ENCODE results near the gene ENOX2.
"Not testable (repeated sequence)": the region's sequence is repeated elsewhere in the genome, so short reads cannot be mapped to it uniquely, and the experiment has no call there.

Gene ENOX2

DNA sequence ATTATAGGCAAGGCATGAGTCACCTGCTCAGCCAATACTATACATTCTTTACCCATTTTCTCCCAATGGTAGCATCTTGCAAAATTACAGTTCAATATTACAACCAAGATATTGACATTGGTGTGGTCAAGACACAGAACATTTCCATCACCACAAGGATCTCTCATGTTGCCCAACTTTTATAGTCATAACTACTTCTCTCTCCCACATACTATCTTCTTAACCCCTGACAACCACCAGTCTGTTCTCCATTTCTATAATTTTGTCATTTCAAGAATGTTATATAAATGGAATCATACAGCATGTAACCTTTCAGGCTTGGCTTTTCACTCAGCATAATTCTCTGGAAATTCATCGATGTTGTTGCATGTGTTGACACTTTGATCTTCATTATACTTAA, 144.9 kb downstream of the ENOX2 start:
- no peak for DNase-seq (ENCODE audit: low read depth in 2 of 2)

DNA sequence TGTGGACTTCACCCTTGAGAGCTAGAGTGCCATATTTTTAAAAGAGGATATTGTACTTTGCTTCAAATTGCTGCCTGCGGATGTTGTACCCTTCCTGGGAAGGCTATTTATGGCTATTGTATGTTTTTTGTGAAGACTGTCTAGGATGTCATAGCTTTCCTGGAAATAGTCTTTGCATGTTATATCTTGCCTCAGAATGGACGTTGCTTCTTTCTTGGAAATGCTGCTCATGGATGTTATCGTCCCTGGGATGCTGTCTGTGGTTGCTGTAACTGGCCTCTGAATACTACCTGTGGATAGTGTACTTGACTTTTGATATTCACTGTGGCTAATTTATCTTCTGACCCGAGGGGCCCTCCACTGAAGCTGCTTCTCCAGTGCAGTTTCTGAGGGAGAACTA, 146.8 kb downstream of the ENOX2 start:
- no peak for DNase-seq (ENCODE audit: low read depth in 2 of 2)

DNA sequence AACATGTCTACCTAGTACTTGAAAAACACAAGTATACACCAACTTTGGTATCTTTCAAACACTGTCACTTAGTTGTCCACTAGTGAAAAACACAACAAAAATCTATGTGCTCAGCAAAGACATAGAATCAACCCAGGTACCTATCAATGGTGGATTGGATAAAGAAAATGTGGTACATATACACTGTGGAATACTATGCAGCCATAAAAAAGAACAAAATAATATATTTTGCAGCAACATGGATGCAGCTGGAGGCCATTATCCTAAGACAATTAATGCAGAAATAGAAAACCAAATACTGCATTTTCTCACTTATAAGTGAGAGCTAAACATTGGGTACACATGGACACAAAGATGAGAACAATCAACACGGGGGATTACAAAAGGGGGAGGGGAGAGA, 148.7 kb downstream of the ENOX2 start:
- no peak for DNase-seq (ENCODE audit: low read depth in 2 of 2)

DNA sequence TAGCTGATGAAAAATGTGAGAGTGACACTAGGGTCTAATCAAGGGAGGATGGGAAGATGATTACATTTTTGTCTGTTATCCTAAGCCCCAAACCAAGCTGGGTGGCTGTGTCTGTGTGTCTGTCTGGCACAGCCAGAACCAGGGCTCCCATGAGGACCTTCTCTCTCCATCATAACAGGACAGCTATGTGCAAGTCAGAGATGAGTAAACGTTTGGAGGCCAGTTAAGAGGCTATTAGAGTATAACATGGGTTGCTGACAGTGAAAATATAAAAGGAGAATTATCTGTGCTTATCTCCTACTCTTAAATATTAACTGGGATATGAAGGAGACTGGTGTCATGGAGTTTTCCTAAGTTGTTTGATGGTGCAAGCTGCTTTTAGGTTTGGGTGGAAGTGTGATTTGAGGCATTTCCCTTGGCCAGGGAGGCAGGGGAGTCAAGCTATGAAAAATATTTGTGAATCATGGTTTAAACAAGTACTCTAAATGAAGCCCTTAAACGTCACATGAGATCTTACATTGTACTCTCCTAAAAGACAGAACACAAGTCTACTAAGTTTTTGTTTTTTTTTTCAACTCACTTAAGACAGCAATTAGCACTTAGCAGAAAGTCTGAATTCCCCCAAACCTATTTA, 156.2 kb downstream of the ENOX2 start:
- no peak for DNase-seq (ENCODE audit: low read depth in 2 of 2)

DNA sequence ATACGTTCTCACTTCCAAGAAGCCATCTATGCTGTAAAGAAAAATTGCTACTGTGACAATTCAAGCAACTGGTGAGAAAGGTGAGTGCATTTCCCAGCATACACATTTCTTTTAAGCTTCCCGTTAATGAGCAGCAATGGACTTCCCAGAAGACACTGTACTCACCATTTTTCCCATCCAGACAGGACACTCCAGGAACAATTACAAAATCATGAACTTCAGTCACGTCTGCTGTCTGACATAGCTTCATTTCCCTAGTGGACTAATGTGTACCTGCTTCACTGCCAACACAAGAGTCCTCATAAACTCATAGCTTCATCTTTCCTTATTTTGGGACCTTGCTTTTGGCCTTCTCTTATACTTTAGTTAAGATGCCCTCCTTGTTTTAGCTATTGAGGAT, 156.9 kb downstream of the ENOX2 start:
- no peak for DNase-seq (ENCODE audit: low read depth in 2 of 2)

DNA sequence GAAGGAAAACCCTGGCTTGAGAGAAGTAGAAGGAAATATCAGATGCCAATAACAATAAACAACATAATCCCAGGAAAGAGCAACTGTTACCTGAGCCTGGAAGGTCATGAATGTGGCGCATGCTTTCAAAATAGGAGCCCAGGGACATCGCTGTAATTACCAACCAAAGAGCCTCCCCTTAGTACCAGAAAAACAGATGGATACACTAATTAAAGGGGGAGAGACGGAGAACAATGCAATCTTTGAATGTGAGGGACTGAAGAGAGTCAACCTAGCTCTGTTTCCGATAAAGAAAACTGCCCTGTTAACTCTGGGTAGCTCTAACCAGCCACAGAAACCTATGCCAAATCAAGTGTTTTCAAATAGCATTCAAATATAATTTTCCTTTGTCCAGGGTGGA, 161.4 kb downstream of the ENOX2 start:
- DNase-seq (ENCODE audit: low read depth in 2 of 2) = no peak

DNA sequence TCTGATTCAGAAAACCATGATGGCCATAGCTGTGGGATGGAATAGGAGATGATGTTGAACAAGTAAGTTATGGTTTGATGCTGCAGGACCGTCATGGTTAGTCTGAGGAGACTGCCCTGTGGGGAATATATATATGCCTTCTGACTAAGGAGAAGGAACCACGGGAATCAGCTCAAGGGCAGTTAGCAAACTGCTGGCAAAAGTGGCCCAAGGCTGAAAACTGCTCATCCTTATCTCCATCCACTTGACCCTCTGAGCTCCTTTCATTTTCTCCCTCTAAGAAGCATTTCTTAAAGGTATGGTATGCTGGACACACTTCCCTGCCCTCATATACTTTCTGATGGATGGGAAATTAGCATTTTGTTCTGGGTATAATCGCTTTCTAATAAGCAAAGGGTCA, 161.9 kb downstream of the ENOX2 start:
- no peak for DNase-seq (ENCODE audit: low read depth in 2 of 2)

DNA sequence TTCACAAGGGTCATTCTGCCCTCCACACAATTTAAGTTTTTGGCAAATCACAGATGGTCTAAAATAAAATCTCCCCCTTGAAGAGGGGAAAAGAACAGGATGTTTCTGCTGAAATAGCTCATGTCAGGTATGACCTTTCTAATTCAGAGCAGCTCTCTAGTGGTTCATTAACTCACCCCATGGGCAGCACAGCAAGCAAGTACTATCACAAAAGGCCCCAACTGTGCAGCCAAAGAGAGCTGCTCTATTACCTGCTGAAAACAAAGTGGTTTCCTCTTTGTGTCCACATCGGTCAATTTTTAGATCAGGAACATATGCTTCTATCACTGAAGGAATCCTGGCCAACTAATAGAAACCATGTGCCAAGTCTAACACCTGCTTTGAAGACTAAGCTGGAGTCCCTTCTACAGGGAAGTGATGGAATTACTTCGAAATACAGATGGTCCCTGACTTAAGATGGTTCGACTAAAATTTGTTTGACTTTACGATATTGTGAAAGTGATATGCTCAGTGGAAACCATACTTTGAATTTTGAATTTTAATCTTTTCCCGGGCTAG, 164.3 kb downstream of the ENOX2 start:
- no peak for DNase-seq (ENCODE audit: low read depth in 2 of 2)

DNA sequence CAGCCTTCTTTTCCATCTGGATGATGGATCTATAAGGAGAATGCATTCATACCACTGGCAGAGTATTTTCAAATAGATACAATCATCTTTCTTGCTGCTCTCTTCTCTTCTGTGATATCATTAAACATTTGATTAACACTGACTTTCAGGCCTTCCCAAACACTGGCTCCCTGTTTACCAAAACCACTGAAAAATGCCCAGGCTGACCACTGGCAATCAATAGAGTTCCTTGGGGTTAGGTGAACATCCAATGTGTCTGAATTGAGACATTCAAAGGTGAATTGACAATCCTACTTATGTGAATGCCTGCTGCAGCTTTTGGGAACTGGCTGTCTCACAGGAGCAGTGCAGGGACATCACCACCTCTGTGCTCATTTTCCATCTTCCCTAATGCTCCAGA, 168.3 kb downstream of the ENOX2 start:
- DNase-seq (ENCODE audit: low read depth in 2 of 2) = no peak

DNA sequence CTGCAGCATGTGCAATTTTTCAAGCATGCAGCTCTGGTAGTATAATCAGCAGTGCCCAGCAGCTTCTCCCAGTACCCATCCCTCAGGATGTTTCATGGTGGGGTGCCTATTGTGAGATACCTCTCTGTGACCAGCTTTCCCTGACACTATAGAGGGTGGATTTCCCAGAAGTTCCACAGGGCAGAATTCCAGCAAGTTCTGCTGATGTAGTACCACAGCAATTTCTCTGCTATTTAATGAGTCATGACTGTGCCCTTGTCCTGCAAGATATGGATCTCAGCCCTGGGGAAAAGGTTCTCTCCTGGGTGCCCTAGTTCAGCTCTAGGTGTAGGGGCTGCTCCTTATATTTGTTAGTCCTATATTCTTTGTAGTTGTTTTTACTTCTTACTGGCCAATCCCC, 174.8 kb downstream of the ENOX2 start:
- DNase-seq (ENCODE audit: low read depth in 2 of 2) = no peak

DNA sequence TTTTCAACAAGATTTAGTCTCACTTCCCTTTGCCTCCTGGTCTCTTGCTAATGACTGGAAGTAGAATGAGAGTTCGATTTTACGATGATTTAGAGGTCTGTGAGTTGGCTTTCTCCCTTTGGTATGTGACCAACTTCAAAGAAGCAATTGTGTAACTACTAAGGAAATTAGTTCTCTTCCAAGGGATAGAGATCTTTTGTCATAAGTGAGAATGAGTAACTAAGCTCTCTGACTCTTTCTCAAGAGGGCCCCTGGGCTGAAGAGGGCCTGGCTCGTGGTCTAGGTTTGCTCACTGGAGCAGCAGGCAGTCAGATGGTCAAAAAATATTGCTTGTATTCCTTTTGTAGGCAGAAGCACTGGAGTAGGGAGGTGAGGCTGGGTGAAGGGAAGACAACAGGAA, 176.3 kb downstream of the ENOX2 start:
- DNase-seq (ENCODE audit: low read depth in 2 of 2) = peak in 1 of 2 experiments; percentile 34

DNA sequence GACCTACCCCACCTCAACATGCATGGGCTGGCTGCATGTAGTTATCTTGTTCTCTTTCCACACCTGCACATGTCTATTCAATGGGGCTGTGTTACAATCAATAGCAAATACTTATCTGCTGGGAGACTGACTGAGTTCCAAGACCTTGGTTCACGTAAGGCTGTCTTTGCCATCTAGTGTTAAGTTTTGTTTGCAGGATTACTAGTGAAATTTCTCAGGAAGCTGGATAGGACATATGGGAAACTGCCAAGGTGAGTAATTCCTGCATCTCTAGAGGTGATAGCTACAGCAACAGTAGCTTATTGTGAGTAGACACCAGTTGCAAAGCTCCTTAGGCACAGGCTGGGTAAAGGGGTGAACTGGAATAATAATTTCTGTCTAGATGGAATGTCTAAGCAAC, 177.5 kb downstream of the ENOX2 start:
- DNase-seq (ENCODE audit: low read depth in 2 of 2) = no peak

DNA sequence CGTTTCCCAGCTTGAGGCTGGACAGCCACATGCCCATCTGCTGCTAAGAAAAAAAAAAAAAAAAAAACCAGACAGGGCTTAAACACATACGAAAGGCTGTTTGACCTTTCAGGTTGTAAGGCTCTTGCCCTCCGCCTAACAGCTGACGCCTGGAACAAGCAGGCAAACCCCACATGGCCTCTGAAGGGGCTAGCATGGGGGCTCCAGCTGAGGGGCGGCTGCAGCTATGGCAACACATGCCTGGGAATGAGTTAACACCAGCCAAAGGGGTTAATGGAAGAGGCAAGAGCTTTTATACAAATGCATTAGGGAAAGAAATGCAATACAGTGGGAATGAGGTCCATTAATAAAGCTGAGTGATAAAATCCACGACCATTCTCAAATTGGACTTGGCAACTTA, 183.6 kb downstream of the ENOX2 start:
- no peak for DNase-seq (ENCODE audit: low read depth in 2 of 2)

DNA sequence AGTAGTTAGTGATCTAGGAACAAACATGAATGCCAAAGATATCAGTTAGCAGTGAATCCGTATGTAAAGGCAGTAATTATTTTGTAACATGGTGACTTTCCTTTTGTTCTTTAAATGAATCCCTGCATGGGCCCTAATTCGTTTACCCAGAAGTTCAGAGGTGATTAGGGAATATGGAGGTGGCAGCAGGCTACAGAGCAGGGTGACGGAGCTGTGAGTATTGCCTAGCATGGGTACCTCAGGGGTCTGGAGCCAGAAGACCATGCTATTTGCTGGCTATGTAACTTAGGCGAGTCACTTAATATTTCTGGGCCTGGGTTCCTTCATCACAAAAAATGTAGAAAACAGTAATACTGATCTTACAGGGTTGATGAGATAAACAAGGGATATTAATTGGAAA, 184.9 kb downstream of the ENOX2 start:
- no peak for DNase-seq (ENCODE audit: low read depth in 2 of 2)

DNA sequence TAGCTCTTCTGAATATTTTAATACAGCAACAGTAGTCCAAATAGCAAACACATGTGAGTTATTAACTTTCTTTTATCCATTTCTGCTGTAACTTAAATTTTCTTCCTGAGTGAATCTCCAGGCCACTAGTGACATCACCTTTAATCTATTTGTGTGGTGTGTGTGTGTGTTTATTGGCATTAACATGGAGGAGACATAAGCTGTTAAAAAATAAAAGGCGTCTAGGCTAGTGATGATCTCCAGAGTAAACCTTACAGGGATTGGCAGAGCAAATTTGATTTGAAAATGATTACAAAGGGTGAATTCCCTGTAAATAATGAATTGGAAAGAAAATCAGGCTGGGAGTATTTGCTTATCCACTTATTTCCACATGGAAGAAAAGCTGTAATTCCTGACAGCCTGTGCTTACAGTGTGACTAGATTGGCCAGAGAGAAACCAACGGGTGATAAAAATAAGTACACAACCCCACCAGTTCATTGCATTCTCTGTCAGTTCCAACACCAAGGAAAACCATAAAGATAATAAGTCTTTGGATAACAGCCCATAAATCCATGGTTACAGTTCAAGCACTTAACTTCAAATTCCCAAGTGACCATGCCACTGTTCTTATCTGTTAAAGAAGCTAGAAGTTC, 186.1 kb downstream of the ENOX2 start:
- DNase-seq (ENCODE audit: low read depth in 2 of 2) = no peak

DNA sequence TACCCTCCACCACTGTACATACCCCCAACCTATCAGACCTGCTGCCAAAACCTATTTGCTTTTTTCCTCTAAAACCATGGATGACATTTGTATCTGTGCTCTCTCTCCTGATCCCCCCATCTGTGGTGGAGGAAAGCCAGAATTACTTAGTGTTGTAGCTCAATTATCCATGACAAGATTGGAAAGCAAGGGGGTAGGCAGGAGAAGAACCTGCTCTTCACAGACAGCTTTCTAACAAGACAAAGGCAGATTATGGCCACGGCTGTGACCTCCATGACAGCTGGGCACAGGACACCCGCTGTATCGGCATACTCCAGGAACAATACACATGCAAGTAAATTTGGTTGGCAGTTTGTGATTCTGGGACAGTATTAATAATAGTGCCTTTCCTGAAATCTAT, 186.7 kb downstream of the ENOX2 start:
- DNase-seq (ENCODE audit: low read depth in 2 of 2) = no peak

DNA sequence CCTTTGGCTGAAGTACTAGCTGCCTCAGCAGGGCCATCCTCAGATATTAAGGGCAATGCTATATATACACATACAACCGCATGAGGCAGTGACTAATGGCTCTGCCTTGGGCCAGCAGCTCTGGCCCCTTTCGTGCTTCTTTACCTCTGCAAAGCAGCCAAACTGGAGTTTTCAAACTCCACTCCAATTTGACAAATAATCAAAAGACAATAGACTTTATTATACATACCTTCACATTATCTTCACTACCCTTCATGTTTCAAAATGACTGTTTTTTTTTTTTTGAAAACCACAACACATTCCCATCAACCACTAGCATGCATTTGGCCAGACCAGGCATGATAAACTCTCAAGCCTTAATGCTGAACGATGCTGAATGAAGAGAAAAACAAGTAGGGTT, 187.7 kb downstream of the ENOX2 start:
- DNase-seq (ENCODE audit: low read depth in 2 of 2) = no peak

DNA sequence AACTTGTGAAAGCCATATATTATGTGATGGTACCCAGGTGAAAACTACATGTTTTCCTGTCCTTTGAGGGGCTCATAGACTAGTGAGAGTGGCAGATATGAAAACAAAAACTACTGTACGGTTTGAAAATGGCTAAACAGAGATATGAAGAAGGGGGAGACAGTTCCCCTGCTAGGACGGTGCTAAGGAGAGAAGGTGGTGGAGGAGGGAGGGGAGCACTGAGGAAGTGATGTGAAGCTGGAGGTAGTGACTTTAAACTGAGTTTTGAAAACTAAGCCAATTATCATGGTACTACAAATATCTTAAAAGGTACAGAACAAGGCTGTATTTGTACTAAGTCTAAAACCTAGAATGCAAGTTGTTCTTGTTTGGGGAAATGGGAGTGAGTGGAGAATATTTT, 188.3 kb downstream of the ENOX2 start:
- no peak for DNase-seq (ENCODE audit: low read depth in 2 of 2)

DNA sequence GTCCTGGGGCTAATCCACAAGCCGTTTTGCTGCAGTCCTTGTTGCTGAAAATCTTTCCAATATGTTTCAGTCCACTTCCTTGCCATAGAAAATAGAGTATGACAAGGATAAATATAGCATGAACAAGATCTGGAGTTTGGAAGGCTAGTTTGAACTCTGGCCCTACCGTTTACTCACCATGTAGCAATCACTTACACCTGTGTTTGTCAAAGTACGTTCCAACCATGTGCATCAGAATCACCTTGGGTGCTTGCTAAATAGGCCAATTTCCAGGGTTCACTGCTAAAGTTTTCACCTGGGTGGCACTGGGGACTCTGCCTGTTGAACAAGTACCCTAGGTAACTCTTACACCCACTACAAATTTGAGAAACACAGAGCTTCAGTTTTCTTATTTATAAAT, 188.9 kb downstream of the ENOX2 start:
- no peak for DNase-seq (ENCODE audit: low read depth in 2 of 2)

DNA sequence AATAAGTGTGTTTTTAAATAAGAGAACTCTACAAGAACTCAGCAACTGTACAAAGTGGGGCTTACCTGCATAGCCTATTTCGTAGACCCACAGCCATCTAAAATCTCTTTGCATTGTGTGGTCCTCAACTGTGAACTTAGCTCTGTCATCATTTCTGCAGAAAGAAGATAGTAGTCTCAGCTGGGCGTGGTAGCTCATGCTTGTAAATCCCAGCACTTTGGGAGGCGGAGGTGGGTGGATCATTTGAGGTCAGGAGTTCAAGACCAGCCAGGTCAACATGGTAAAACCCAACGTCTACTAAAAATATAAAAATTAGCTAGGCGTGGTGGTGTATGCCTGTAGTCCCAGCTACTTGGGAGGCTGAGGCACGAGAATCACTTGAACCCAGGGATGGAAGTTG, 193.8 kb downstream of the ENOX2 start:
- not testable (repeated sequence) for DNase-seq (ENCODE audit: low read depth in 2 of 2)

DNA sequence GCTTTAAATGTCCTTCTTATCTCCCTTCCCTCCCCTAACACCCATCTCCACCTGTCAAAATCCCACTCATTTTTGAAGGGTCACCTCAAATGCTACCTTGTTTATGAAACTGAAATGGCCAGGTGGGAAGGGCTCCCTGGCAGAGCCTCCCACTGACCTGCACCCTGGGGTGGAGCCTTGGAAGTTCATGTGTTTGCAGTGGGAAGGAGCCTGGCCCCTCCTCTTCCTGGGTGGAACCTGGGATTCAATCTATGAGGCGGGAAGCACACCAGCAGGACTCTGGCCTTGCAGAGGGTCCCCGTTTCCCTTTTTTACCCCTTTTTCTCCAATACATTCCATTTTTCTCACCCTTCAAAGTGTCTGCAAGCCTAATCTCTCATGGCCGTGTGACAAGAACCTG, 197.4 kb downstream of the ENOX2 start:
- DNase-seq (ENCODE audit: low read depth in 2 of 2) = no peak

DNA sequence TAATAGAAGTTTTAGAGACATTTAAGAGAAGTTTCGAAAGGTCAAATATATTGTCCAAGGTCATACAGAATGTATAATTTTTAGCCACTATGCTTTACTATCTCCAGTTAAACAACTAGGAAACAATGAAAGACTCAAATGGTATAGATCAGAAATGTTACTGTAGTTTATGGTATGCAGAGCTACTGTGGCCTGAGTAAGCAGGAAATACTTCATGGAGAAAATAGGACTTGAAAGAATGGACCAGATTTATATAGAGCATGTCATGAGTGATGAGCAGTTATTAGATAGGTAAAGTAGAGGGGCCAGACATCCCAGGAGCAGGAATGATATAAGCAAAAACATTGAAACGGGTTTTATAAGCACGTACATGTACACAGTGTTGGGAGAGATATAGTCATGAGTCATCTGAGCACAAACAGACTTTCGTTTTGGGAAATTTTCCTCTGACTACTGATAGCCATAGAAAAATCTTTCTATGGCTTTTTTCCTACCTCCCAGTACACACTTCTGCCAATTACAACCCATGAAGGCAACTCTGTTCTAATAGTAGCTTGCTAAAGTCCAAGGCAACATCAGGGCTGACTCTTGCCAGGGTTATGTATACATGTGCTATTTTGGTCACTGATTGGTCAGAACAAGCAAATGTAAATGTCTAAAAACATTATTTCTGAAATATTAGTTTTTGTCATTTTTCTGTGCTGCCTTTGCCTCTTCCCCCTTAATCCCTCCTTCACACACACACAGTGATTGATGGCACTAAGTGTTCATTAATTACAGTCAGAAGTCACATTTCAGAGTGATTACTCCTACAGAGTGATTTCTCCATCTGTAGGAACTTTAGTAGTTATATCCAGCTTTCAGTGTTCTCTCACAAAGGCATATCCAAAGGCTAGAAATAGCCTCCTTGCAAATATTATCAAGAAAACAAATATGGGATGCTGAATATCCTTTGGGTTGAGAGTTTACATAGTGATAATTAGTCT, 198.7 kb downstream of the ENOX2 start:
- no peak for DNase-seq (ENCODE audit: low read depth in 2 of 2)
